GM12875 (cell line): ENCODE measurements around the gene NTHL1.

ENCODE experiments used
- H3K4me3 ChIP-seq: one replicate; pipeline ENCODE4 v1.5.1; 2011; ENCODE audit warnings: low read depth, low read length, control low read depth
- TF ChIP-seq, protein P1 (sequence below): IDR thresholded peaks from 2 replicates; pipeline ENCODE4 v1.5.1; 2011; ENCODE audit warnings: low read depth, mild to moderate bottlenecking, control low read depth, inconsistent platforms, low read length, moderate library complexity, borderline replicate concordance; ENCODE audit not compliant: insufficient read depth

Gene NTHL1

GRCh38 chr16:2063861-2064260, 16.2 kb upstream of the NTHL1 start:
- H3K4me3 ChIP-seq, result no peak overlapping the region
- TF ChIP-seq, protein P1, sequence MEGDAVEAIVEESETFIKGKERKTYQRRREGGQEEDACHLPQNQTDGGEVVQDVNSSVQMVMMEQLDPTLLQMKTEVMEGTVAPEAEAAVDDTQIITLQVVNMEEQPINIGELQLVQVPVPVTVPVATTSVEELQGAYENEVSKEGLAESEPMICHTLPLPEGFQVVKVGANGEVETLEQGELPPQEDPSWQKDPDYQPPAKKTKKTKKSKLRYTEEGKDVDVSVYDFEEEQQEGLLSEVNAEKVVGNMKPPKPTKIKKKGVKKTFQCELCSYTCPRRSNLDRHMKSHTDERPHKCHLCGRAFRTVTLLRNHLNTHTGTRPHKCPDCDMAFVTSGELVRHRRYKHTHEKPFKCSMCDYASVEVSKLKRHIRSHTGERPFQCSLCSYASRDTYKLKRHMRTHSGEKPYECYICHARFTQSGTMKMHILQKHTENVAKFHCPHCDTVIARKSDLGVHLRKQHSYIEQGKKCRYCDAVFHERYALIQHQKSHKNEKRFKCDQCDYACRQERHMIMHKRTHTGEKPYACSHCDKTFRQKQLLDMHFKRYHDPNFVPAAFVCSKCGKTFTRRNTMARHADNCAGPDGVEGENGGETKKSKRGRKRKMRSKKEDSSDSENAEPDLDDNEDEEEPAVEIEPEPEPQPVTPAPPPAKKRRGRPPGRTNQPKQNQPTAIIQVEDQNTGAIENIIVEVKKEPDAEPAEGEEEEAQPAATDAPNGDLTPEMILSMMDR, result no peak

DNA sequence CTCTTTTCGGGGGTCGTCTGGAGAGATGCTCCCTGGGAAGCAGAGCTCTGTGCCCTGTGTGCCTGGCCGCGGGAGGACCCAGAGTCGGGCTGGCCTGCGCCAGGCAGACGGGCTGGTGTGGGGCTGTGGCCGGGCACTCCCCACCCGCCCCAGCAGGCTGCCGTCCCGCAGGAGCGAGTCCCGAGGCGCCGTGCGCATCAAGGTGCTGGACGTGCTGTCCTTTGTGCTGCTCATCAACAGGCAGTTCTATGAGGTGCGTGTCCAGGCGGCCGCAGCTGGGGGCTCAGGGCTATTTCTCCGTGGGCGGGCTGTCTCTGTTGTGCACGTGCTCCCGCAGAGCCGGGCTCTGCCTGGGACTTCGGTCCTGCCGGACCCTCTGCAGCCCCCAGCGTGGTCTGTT, 15.2 kb upstream of the NTHL1 start:
- TF ChIP-seq, protein P1, result no peak
- no peak overlapping the region for H3K4me3 ChIP-seq

GRCh38 chr16:2061526-2061925, 13.9 kb upstream of the NTHL1 start:
- TF ChIP-seq, protein P1, result no peak
- H3K4me3 ChIP-seq, result no peak overlapping the region

GRCh38 chr16:2061023-2061422, 13.4 kb upstream of the NTHL1 start:
- TF ChIP-seq, protein P1, result no peak
- H3K4me3 ChIP-seq, result no peak overlapping the region

DNA sequence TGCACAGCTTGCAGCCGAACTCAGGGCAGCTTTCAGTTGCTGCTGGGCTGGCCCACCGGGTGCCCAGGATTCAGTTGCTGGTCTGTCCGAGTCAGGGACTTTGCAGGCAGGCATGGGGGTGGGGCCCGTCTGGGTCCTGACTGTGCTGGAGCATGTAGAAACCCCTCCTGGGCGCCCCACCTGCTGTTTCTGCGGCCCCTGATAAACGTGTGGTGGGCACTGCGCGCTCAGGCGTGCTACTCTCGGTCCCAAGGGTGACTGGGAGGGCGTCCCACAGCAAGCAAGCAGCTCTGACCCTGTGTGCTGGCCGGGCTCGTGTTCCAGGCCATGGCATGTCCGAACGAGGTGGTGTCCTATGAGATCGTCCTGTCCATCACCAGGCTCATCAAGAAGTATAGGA, 12.7 kb upstream of the NTHL1 start:
- TF ChIP-seq, protein P1, result no peak
- no peak overlapping the region for H3K4me3 ChIP-seq

DNA sequence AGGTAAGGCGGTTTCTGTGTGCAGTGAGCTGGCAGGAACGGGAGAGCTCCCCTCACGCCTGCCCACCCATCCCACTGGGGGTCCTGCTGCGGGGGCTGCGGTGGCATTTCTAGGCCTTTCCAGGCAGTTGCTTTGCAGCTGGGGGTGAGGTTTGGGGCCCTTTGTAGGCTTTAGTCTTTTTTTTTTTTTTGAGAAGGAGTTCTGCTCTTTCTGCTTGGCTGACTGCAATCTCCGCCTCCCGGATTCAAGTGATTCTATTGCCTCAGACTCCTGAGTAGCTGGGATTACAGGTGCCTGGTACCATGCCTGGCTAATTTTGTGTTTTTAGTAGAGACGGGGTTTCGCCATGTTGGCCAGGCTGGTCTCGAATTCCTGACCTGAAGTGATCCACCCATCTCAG, 11.2 kb upstream of the NTHL1 start:
- TF ChIP-seq, protein P1, result no peak
- no peak overlapping the region for H3K4me3 ChIP-seq

GRCh38 chr16:2058420-2058819, 10.8 kb upstream of the NTHL1 start:
- H3K4me3 ChIP-seq, result no peak overlapping the region
- TF ChIP-seq, protein P1, result no peak
